Activated naive CD8-positive, alpha-beta T cell (primary cell): ENCODE results near the gene IFI16.

Source experiments
- H3K27ac Mint-ChIP-seq: one replicate; pipeline ENCODE4 v1.8.0; 2021; ENCODE audit warnings: mixed read lengths
- H3K27me3 Mint-ChIP-seq: one replicate; pipeline ENCODE4 v1.8.0; 2021; ENCODE audit warnings: mixed read lengths
- H3K36me3 Mint-ChIP-seq: one replicate; pipeline ENCODE4 v1.8.0; 2021; ENCODE audit warnings: mixed read lengths
- H3K4me1 Mint-ChIP-seq: one replicate; pipeline ENCODE4 v1.8.0; 2021; ENCODE audit warnings: low read depth, mixed read lengths
- H3K4me3 Mint-ChIP-seq: one replicate; pipeline ENCODE4 v1.8.0; 2021; ENCODE audit warnings: mild to moderate bottlenecking, mixed read lengths
- H3K9me3 Mint-ChIP-seq: one replicate; pipeline ENCODE4 v1.8.0; 2021; ENCODE audit warnings: low read depth, mixed read lengths

The IFI16 gene

GRCh38 chr1:159065106-159065505 lies 55.4 kb downstream of the IFI16 start:
- Mint-ChIP-seq H3K4me1 (peaks cover 18% of the 10 kb centered on the region), H3K9me3 (no peaks in the 10 kb centered on the region), H3K27ac (no peak overlapping the region), H3K4me3 (no peak overlapping the region), H3K27me3 (no peaks in the 10 kb centered on the region), H3K36me3 (no peaks in the 10 kb centered on the region)

GRCh38 chr1:159066108-159066507 lies 56.4 kb downstream of the IFI16 start:
- Mint-ChIP-seq H3K36me3 (no peaks in the 10 kb centered on the region), H3K4me1 (peaks cover 18% of the 10 kb centered on the region), H3K9me3 (no peaks in the 10 kb centered on the region), H3K27ac (no peak overlapping the region), H3K27me3 (no peaks in the 10 kb centered on the region), H3K4me3 (no peak overlapping the region)

GRCh38 chr1:159067699-159068621 lies 58.3 kb downstream of the IFI16 start:
- H3K36me3 Mint-ChIP-seq: no peaks in the 10 kb centered on the region
- peak overlapping the region; percentile 89 for H3K27ac Mint-ChIP-seq
- peaks cover 18% of the 10 kb centered on the region for H3K4me1 Mint-ChIP-seq
- no peaks in the 10 kb centered on the region for H3K27me3 Mint-ChIP-seq
- no peaks in the 10 kb centered on the region for H3K9me3 Mint-ChIP-seq
- peak overlapping the region; percentile 65 for H3K4me3 Mint-ChIP-seq

- Mint-ChIP-seq H3K4me1 (peaks cover 18% of the 10 kb centered on the region), H3K27ac (no peak overlapping the region), H3K27me3 (no peaks in the 10 kb centered on the region), H3K4me3 (no peak overlapping the region), H3K9me3 (no peaks in the 10 kb centered on the region), H3K36me3 (no peaks in the 10 kb centered on the region)
These were observed 59.2 kb downstream of the IFI16 start for GRCh38 chr1:159068886-159069285.

GRCh38 chr1:159071970-159072582 lies 62.4 kb downstream of the IFI16 start:
- H3K9me3 Mint-ChIP-seq: no peaks in the 10 kb centered on the region
- peaks cover 27% of the 10 kb centered on the region for H3K4me1 Mint-ChIP-seq
- H3K36me3 Mint-ChIP-seq: no peaks in the 10 kb centered on the region
- H3K27ac Mint-ChIP-seq: no peak overlapping the region
- no peak overlapping the region for H3K4me3 Mint-ChIP-seq
- no peaks in the 10 kb centered on the region for H3K27me3 Mint-ChIP-seq

GRCh38 chr1:159076438-159077119 lies 66.9 kb downstream of the IFI16 start, which contains the start of gene AIM2:
Gene AIM2 (minus strand): TSS chr1:159076766. CDS start chr1:159073499, 3,267 bp downstream.
- Mint-ChIP-seq H3K4me3 (peak within 1 kb of the TSS; percentile 79), H3K36me3 (no peaks in the 10 kb centered on the region), H3K9me3 (no peaks in the 10 kb centered on the region), H3K27me3 (peaks cover 3% of the 10 kb centered on the region), H3K27ac (peak within 1 kb of the TSS; percentile 90), H3K4me1 (peaks cover 22% of the 10 kb centered on the region)

GRCh38 chr1:159077120-159077961 lies 67.6 kb downstream of the IFI16 start:
- Mint-ChIP-seq H3K9me3 (no peaks in the 10 kb centered on the region), H3K36me3 (no peaks in the 10 kb centered on the region)

GRCh38 chr1:159079525-159079924 lies 69.8 kb downstream of the IFI16 start:
- H3K36me3 Mint-ChIP-seq: no peaks in the 10 kb centered on the region
- H3K27me3 Mint-ChIP-seq: peaks cover 4% of the 10 kb centered on the region
- H3K9me3 Mint-ChIP-seq: no peaks in the 10 kb centered on the region
- H3K4me3 Mint-ChIP-seq: no peak overlapping the region
- peaks cover 22% of the 10 kb centered on the region for H3K4me1 Mint-ChIP-seq
- peak overlapping the region; percentile 0 for H3K27ac Mint-ChIP-seq

More at GRCh38 chr1:159077120-159077961, 67.6 kb downstream of the IFI16 start:
- peaks cover 3% of the 10 kb centered on the region for H3K27me3 Mint-ChIP-seq
- H3K4me1 Mint-ChIP-seq: peaks cover 22% of the 10 kb centered on the region
- peak overlapping the region; percentile 90 for H3K27ac Mint-ChIP-seq
- peak overlapping the region; percentile 79 for H3K4me3 Mint-ChIP-seq

GRCh38 chr1:159081626-159082025 lies 71.9 kb downstream of the IFI16 start:
- Mint-ChIP-seq H3K4me1 (peaks cover 16% of the 10 kb centered on the region), H3K4me3 (no peak overlapping the region), H3K36me3 (no peaks in the 10 kb centered on the region), H3K27ac (no peak overlapping the region), H3K27me3 (peaks cover 4% of the 10 kb centered on the region), H3K9me3 (no peaks in the 10 kb centered on the region)

- H3K36me3 Mint-ChIP-seq: no peaks in the 10 kb centered on the region
- H3K27me3 Mint-ChIP-seq: peaks cover 4% of the 10 kb centered on the region
- no peak overlapping the region for H3K27ac Mint-ChIP-seq
- peaks cover 6% of the 10 kb centered on the region for H3K4me1 Mint-ChIP-seq
- H3K9me3 Mint-ChIP-seq: no peaks in the 10 kb centered on the region
- no peak overlapping the region for H3K4me3 Mint-ChIP-seq
These were observed 73.3 kb downstream of the IFI16 start for GRCh38 chr1:159083013-159083412.

GRCh38 chr1:159084152-159084551 lies 74.4 kb downstream of the IFI16 start:
- no peaks in the 10 kb centered on the region for H3K9me3 Mint-ChIP-seq
- H3K4me1 Mint-ChIP-seq: peaks cover 12% of the 10 kb centered on the region
- H3K4me3 Mint-ChIP-seq: no peak overlapping the region
- peaks cover 2% of the 10 kb centered on the region for H3K27me3 Mint-ChIP-seq
- no peaks in the 10 kb centered on the region for H3K36me3 Mint-ChIP-seq
- H3K27ac Mint-ChIP-seq: no peak overlapping the region

GRCh38 chr1:159084867-159085266 lies 75.2 kb downstream of the IFI16 start:
- no peaks in the 10 kb centered on the region for H3K36me3 Mint-ChIP-seq
- H3K27ac Mint-ChIP-seq: no peak overlapping the region
- no peak overlapping the region for H3K4me3 Mint-ChIP-seq
- no peaks in the 10 kb centered on the region for H3K9me3 Mint-ChIP-seq
- H3K27me3 Mint-ChIP-seq: peaks cover 2% of the 10 kb centered on the region
- peaks cover 15% of the 10 kb centered on the region for H3K4me1 Mint-ChIP-seq

- no peaks in the 10 kb centered on the region for H3K9me3 Mint-ChIP-seq
- H3K27ac Mint-ChIP-seq: no peak overlapping the region
- peaks cover 30% of the 10 kb centered on the region for H3K4me1 Mint-ChIP-seq
- H3K4me3 Mint-ChIP-seq: no peak overlapping the region
- H3K27me3 Mint-ChIP-seq: no peaks in the 10 kb centered on the region
- H3K36me3 Mint-ChIP-seq: no peaks in the 10 kb centered on the region
These were observed 78.3 kb downstream of the IFI16 start for GRCh38 chr1:159088050-159088449.

- Mint-ChIP-seq H3K4me3 (no peak overlapping the region), H3K4me1 (peaks cover 30% of the 10 kb centered on the region), H3K27ac (peak overlapping the region; percentile 61)
These were observed 79.0 kb downstream of the IFI16 start for GRCh38 chr1:159088546-159089183.

More at GRCh38 chr1:159088546-159089183, 79.0 kb downstream of the IFI16 start:
- Mint-ChIP-seq H3K27me3 (no peaks in the 10 kb centered on the region), H3K9me3 (no peaks in the 10 kb centered on the region), H3K36me3 (no peaks in the 10 kb centered on the region)
